ENCODE data around the gene STK11IP.

Gene STK11IP

GRCh38 chr2:219664944-219665343, 67.3 kb downstream of the STK11IP start:
- Histone ChIP-seq H3K27me3 (ENCODE audit: low read depth, low read length) (no peaks in the 10 kb centered on the region), H3K9me3 (ENCODE audit: insufficient read depth, low read length) (no peaks in the 10 kb centered on the region), H2AFZ (ENCODE audit: low read depth, low read length) (no peak overlapping the region), H3K4me2 (ENCODE audit: low read length) (no peak overlapping the region), H3K9ac (ENCODE audit: low read length) (no peak overlapping the region), H4K20me1 (ENCODE audit: insufficient read depth, low read length) (no peaks in the 10 kb centered on the region), H3K27ac (ENCODE audit: low read length) (no peak overlapping the region), H3K4me1 (ENCODE audit: low read length) (peaks cover 12% of the 10 kb centered on the region), H3K4me3 (ENCODE audit: low read length) (no peak overlapping the region), H3K36me3 (replicated peaks; ENCODE audit: low read depth, low read length) (no peaks in the 10 kb centered on the region), H3K79me2 (ENCODE audit: low read length) (no peaks in the 10 kb centered on the region)
- TF ChIP-seq EZH2phosphoT487 (IDR thresholded peaks at IDR 0.05; ENCODE audit: low read depth) (no peak), CTCF (IDR thresholded peaks at IDR 0.05; ENCODE audit: low read depth, low read length) (no peak)

GRCh38 chr2:219665926-219666325, 68.3 kb downstream of the STK11IP start:
- H4K20me1 ChIP-seq (ENCODE audit: insufficient read depth, low read length): no peaks in the 10 kb centered on the region
- no peak overlapping the region for H3K27ac ChIP-seq (ENCODE audit: low read length)
- no peak overlapping the region for H3K9ac ChIP-seq (ENCODE audit: low read length)
- no peaks in the 10 kb centered on the region for H3K27me3 ChIP-seq (ENCODE audit: low read depth, low read length)
- no peak for TF ChIP-seq EZH2phosphoT487 (IDR thresholded peaks at IDR 0.05; ENCODE audit: low read depth)
- no peak overlapping the region for H2AFZ ChIP-seq (ENCODE audit: low read depth, low read length)
- H3K4me3 ChIP-seq (ENCODE audit: low read length): no peak overlapping the region
- H3K9me3 ChIP-seq (ENCODE audit: insufficient read depth, low read length): no peaks in the 10 kb centered on the region
- no peaks in the 10 kb centered on the region for H3K36me3 ChIP-seq (replicated peaks; ENCODE audit: low read depth, low read length)
- no peaks in the 10 kb centered on the region for H3K79me2 ChIP-seq (ENCODE audit: low read length)
- H3K4me2 ChIP-seq (ENCODE audit: low read length): no peak overlapping the region
- H3K4me1 ChIP-seq (ENCODE audit: low read length): peaks cover 11% of the 10 kb centered on the region
